ENCODE results near the gene SERTM2.

DNA sequence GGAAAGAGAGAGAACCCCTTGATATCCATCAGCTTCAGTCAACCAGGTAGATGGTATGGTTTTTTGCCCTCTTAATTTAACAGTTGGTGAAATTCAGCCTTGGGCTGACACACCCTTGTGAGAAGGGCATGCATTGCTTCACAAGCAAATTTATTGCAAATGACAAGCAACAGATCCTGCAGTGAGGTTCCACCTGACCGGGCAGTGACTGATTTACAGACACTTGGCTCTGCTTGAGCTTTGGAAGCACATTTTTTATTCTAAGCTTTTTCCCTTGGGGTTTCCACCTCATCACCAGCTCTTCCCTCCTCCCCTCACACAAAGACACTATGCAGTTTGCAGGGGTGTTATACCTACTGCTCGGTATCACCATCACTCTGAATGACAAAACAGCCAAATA lies 28.3 kb upstream of the SERTM2 start:
- TF ChIP-seq, protein P1, sequence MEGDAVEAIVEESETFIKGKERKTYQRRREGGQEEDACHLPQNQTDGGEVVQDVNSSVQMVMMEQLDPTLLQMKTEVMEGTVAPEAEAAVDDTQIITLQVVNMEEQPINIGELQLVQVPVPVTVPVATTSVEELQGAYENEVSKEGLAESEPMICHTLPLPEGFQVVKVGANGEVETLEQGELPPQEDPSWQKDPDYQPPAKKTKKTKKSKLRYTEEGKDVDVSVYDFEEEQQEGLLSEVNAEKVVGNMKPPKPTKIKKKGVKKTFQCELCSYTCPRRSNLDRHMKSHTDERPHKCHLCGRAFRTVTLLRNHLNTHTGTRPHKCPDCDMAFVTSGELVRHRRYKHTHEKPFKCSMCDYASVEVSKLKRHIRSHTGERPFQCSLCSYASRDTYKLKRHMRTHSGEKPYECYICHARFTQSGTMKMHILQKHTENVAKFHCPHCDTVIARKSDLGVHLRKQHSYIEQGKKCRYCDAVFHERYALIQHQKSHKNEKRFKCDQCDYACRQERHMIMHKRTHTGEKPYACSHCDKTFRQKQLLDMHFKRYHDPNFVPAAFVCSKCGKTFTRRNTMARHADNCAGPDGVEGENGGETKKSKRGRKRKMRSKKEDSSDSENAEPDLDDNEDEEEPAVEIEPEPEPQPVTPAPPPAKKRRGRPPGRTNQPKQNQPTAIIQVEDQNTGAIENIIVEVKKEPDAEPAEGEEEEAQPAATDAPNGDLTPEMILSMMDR (IDR thresholded peaks at IDR 0.05; ENCODE audit: insufficient read depth, low read length, poor library complexity, severe bottlenecking), result no peak
- TF ChIP-seq EZH2phosphoT487 (conservative IDR thresholded peaks at IDR 0.05; ENCODE audit: low read length), result no peak
